ENCODE data around the gene ACOT9. TPM values are rescaled to one million over a fixed set of nuclear protein-coding genes. Genes with fewer than 3 reads are reported as not detected.

The ACOT9 gene
- total RNA-seq, 1 experiment from 2014 or later = 35.1 TPM

DNA sequence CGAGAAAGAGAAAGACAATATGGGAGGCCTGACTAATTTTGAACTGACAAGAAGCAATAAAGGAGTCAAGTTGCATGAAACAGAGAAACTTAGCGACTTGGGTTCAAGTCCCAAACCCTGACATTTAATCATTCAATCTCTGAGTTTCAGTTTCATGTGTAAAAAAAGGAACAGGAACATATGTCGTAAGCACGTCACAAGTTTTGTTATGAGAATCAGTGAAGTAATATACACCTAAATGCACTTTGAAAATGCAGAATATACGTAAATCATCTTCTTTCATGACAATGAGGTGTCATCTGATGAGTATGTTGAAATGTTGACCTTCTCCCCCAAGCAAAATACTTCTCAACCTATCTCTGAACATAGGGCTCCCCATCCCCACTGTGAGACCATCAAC, 10.4 kb downstream of the ACOT9 start:
- H3K27ac Mint-ChIP-seq (ENCODE audit: unreplicated experiment) = no peak overlapping the region
- H3K27me3 Mint-ChIP-seq (ENCODE audit: insufficient read depth, unreplicated experiment) = no peaks in the 10 kb centered on the region
- H3K4me3 Mint-ChIP-seq (ENCODE audit: unreplicated experiment) = no peak overlapping the region
- POLR2A ChIA-PET = no interaction called here
- H3K9me3 Mint-ChIP-seq (ENCODE audit: unreplicated experiment) = no peaks in the 10 kb centered on the region
- H3K4me1 Mint-ChIP-seq (ENCODE audit: low read depth, unreplicated experiment) = no peaks in the 10 kb centered on the region
- Histone ChIP-seq H3K4me3 (ENCODE audit: low read depth, low read length) (no peak overlapping the region), H3K4me1 (no peaks in the 10 kb centered on the region), H3K9me3 (no peaks in the 10 kb centered on the region), H3K36me3 (ENCODE audit: control insufficient read depth, insufficient read depth, low read length) (no peaks in the 10 kb centered on the region), H3K27me3 (replicated peaks; ENCODE audit: control insufficient read depth, insufficient read depth, low read length) (no peaks in the 10 kb centered on the region)
- intact Hi-C loops (cut with micrococcal nuclease; ENCODE audit: unreplicated experiment) = no loop called here
- CTCF ChIA-PET = no interaction called here
- DNase-seq = no peak
- TF ChIP-seq, protein P1, sequence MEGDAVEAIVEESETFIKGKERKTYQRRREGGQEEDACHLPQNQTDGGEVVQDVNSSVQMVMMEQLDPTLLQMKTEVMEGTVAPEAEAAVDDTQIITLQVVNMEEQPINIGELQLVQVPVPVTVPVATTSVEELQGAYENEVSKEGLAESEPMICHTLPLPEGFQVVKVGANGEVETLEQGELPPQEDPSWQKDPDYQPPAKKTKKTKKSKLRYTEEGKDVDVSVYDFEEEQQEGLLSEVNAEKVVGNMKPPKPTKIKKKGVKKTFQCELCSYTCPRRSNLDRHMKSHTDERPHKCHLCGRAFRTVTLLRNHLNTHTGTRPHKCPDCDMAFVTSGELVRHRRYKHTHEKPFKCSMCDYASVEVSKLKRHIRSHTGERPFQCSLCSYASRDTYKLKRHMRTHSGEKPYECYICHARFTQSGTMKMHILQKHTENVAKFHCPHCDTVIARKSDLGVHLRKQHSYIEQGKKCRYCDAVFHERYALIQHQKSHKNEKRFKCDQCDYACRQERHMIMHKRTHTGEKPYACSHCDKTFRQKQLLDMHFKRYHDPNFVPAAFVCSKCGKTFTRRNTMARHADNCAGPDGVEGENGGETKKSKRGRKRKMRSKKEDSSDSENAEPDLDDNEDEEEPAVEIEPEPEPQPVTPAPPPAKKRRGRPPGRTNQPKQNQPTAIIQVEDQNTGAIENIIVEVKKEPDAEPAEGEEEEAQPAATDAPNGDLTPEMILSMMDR (IDR thresholded peaks at IDR 0.05; ENCODE audit: insufficient read depth in 1 of 2, low read depth in 1 of 2, low read length in 1 of 2, severe bottlenecking in 1 of 2, unreplicated experiment in 1 of 2) = no peak
- BruUV-seq (replicated peaks) = no TSS peak
- H3K36me3 Mint-ChIP-seq (ENCODE audit: insufficient read depth, unreplicated experiment) = peaks cover 19% of the 10 kb centered on the region

DNA sequence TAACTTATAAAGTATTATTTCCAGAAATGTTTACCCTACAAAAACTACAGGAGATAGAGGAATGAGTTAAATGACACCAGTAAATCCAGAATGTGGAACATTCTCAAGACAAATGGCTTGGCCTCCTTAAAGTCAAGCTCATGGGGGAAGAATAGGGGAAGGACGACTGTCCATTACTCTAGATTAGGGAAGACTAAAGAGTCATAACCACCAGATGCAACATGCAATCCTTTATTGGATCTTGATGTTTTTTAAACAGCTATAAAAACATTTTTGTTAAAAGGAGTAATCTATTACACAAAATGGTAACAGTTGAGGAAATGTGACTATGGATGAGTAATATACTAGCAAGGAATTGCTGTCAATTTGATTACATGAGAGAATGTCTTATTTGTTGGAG, 11.1 kb downstream of the ACOT9 start:
- TF ChIP-seq, protein P1 (IDR thresholded peaks at IDR 0.05; ENCODE audit: insufficient read depth in 1 of 2, low read depth in 1 of 2, low read length in 1 of 2, severe bottlenecking in 1 of 2, unreplicated experiment in 1 of 2) = no peak
- Histone ChIP-seq H3K27me3 (replicated peaks; ENCODE audit: control insufficient read depth, insufficient read depth, low read length) (no peaks in the 10 kb centered on the region), H3K4me1 (no peaks in the 10 kb centered on the region), H3K4me3 (ENCODE audit: low read depth, low read length) (no peak overlapping the region), H3K36me3 (ENCODE audit: control insufficient read depth, insufficient read depth, low read length) (no peaks in the 10 kb centered on the region), H3K9me3 (no peaks in the 10 kb centered on the region)
- POLR2A ChIA-PET = no interaction called here
- Mint-ChIP-seq H3K4me1 (ENCODE audit: low read depth, unreplicated experiment) (no peaks in the 10 kb centered on the region), H3K36me3 (ENCODE audit: insufficient read depth, unreplicated experiment) (peaks cover 27% of the 10 kb centered on the region), H3K27me3 (ENCODE audit: insufficient read depth, unreplicated experiment) (no peaks in the 10 kb centered on the region), H3K27ac (ENCODE audit: unreplicated experiment) (no peak overlapping the region), H3K9me3 (ENCODE audit: unreplicated experiment) (no peaks in the 10 kb centered on the region), H3K4me3 (ENCODE audit: unreplicated experiment) (no peak overlapping the region)
- DNase-seq = no peak
- no TSS peak for BruUV-seq (replicated peaks)
- intact Hi-C loops (cut with micrococcal nuclease; ENCODE audit: unreplicated experiment) = no loop called here
- CTCF ChIA-PET = no interaction called here

DNA sequence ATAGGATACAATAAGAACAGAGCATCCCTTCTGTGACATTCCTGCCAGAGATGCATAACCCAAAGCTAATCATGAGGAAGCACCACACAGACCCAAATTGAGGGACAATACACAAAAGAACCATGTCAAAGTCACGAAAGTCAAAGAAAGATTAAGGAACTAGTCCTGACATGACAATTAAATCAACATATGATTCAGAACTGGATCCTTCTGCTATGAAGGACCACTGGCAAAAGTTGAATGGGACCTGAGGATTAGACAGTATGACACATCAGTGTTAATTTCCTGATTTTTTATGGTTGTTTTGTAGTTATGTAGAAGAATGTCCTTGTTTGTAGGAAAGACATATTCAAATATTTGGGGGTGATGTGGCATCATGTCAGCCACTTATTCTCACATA, 13.9 kb downstream of the ACOT9 start:
- no peaks in the 10 kb centered on the region for H3K9me3 ChIP-seq
- Mint-ChIP-seq H3K9me3 (ENCODE audit: unreplicated experiment) (no peaks in the 10 kb centered on the region), H3K4me3 (ENCODE audit: unreplicated experiment) (no peak overlapping the region), H3K27me3 (ENCODE audit: insufficient read depth, unreplicated experiment) (no peaks in the 10 kb centered on the region), H3K4me1 (ENCODE audit: low read depth, unreplicated experiment) (no peaks in the 10 kb centered on the region), H3K36me3 (ENCODE audit: insufficient read depth, unreplicated experiment) (peaks cover 36% of the 10 kb centered on the region), H3K27ac (ENCODE audit: unreplicated experiment) (no peak overlapping the region)
- ChIA-PET POLR2A (no interaction called here), CTCF (no interaction called here)
- no peaks in the 10 kb centered on the region for H3K4me1 ChIP-seq
- no peaks in the 10 kb centered on the region for H3K27me3 ChIP-seq (replicated peaks; ENCODE audit: control insufficient read depth, insufficient read depth, low read length)
- intact Hi-C loops (cut with micrococcal nuclease; ENCODE audit: unreplicated experiment) = no loop called here
- DNase-seq = no peak
- BruUV-seq (replicated peaks) = no TSS peak
- TF ChIP-seq, protein P1 (IDR thresholded peaks at IDR 0.05; ENCODE audit: insufficient read depth in 1 of 2, low read depth in 1 of 2, low read length in 1 of 2, severe bottlenecking in 1 of 2, unreplicated experiment in 1 of 2) = no peak
- no peaks in the 10 kb centered on the region for H3K36me3 ChIP-seq (ENCODE audit: control insufficient read depth, insufficient read depth, low read length)
- H3K4me3 ChIP-seq (ENCODE audit: low read depth, low read length) = no peak overlapping the region

Data from Caco-2 (cell line).